GM10248 (cell line): ENCODE results near the gene TBX2.

Experiments used
- CTCF ChIA-PET: fragments of 300-600 bp; sonication (Branson Sonifier 250); formaldehyde crosslinking; extraction: SDS; loops from one replicate; lab custom pipeline; 2021; ENCODE audit warnings: antibody characterized with exemption; lab: Yijun Ruan, JAX
- POLR2A ChIA-PET: fragments of 350-650 bp; sonication (Branson Sonifier 250); formaldehyde crosslinking; extraction: SDS; loops from one replicate; lab custom pipeline; 2020; ENCODE audit warnings: antibody characterized with exemption; lab: Yijun Ruan, JAX
- DNase-seq: peaks from one replicate; pipeline ENCODE4 v3.0.0; 2012; ENCODE audit errors: extremely low spot score
- CTCF ChIP-seq: IDR thresholded peaks from 2 replicates; pipeline ENCODE4 v1.5.1; 2012; ENCODE audit warnings: mild to moderate bottlenecking, low read depth; ENCODE audit errors: extremely low read depth, missing control alignments, control extremely low read depth

TBX2 gene

DNA sequence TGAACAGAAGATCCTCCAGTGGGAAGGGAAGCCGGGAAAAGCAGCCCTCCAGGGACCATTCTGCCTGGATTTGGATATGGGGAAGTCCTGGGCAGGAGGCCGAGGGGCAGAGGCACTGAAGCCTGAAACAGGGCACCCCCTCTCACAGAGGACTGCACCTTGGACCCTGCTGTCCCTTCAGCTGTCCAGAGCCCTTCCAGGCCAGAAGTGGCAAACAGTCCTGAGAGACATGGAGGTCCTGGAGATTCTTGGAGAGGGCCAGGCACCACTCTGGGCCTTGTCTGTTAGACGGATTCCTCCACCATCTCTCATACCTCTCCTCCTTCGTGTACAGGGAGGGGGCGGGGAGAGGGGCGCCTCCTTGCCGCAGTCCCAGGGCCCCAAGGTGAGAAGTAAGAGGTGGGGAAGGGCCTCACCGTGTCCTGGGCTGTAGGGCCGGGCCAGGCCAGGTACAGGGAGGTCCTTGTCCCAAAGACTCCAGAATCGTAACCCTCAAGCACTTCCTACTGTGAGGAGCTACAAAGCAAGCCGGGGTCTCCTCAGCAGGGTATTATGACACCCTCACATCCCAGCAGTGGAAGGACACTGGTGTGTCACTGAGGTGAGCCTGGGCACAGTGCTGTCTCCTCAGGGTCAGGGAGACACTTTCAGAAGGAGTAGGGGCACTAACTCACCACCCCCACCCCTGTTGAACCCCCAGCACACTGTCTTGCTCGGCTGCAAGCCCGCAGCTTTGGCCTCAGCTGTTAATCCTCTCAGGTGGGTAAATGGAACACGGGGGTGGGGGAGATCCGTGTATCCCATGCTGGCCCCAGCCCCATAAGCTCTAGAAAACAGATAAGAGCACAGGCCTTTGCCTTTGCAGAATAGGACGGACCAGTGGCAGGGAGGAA, 16.6 kb upstream of the TBX2 start:
- DNase-seq, result no peak
- POLR2A ChIA-PET, result no interaction called here
- CTCF ChIA-PET, result interaction anchor here (0.5 kb wide), 1 partner anchor 414 kb away, joined by 3 read pairs; no protein-coding TSS in a partner anchor
- TF ChIP-seq CTCF, result no peak

DNA sequence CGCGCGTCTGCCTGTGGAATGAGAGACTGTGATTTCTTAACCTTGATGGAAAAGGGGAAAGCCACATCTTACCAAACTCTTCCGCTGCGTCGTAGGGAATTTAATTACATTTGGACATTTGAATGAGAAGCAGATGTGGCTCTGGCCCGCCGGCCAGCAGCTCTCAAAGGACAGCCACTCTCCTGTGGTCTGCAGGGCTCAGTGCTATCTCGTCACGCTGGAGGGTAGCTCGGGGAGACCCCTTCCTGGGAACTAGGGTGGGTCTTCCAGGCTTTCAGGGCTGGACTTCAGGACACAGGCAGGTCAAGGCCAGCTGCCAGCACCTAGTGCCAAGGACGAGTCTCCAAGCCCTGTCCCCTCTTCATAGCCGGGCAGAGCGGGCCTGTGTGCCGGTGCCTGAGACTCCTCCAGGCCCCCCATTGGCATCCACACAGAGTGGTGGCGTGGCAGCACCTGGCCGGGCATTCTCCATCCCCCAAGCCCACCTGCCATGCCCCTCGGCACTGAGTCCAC, 15.9 kb upstream of the TBX2 start:
- TF ChIP-seq CTCF, result no peak
- no peak for DNase-seq
- CTCF ChIA-PET, result interaction anchor here (0.5 kb wide), 1 partner anchor 415 kb away, joined by 3 read pairs; no protein-coding TSS in a partner anchor
- POLR2A ChIA-PET, result no interaction called here

DNA sequence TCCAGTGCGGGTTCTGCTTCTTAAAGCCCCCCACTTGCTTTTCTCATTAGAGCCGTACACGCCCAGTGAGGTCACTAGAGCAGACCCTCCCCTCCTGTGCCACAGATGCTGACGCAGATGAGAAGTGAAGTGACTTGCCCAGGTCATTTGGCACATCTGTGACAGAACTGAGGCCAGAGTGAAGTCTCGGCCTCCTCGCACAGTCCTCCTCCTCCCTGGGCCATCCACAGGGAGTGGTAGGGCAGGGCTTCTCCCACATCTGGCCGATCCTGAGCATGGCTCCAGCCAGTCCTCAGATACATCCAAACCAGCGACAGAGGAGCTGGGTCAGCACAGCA, 15.3 kb upstream of the TBX2 start:
- no peak for TF ChIP-seq CTCF

DNA sequence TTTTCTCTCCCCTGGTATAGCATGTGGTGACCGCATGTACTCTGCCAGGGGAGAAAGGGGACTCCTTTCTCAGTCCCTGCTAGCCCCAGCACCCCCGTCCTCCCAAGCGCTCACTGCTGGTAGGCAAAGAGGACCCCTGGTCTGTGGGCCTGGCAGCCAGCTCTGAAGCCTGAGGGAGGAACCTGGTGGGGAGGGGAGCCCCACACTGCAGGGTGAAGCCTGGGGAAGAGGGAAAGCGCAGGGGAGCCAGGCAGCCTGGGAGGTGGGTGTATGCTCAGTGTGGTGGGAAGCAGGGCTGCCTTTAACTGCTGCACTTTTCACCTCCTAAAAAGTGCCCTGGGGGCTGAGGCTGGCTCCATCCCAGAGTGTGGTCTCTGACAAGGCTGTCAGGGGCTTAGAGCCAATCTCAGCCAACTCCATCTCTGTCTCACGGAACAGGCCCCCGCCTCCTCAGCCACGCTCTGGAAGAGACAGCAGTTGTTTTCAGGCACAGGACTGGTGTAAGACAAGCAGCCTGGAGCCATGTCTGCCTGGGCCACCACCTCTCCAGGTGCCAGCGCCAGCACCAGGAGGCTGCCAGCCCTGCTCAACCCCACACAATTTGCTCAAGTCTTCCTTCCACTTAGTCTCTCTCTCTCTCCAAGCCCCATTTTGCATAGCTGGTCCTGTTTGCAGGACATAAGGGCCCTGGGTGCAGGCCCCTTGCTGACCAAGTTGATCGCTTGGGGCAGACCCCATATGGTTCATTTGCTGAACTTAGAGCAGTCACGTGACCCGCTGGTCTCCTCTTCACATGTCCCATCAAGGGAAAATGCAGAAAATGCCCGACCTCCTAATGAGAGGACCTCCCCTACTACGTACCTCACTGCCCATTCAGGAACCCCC, 14.7 kb upstream of the TBX2 start:
- POLR2A ChIA-PET, result no interaction called here
- CTCF ChIA-PET, result interaction anchor here (1.1 kb wide), 1 partner anchor 25 kb away, joined by 3 read pairs; no protein-coding TSS in a partner anchor
- DNase-seq, result no peak
- TF ChIP-seq CTCF, result no peak

More for the DNA sequence above, 15.3 kb upstream of the TBX2 start:
- ChIA-PET POLR2A (no interaction called here), CTCF (interaction anchor here (1.1 kb wide), 1 partner anchor 25 kb away, joined by 3 read pairs; no protein-coding TSS in a partner anchor)
- DNase-seq, result no peak

GRCh38 chr17:61385577-61386236, 13.9 kb upstream of the TBX2 start:
- no peak for TF ChIP-seq CTCF
- POLR2A ChIA-PET, result no interaction called here
- DNase-seq, result no peak
- CTCF ChIA-PET, result interaction anchor here (1.1 kb wide), 2 partner anchors 24 to 26 kb away, joined by 3 read pairs; no protein-coding TSS in a partner anchor
